ENCODE data around the gene AIDA.

GRCh38 chr1:222730866-222731265 lies 18.6 kb upstream of the AIDA start:
- TF ChIP-seq, protein P1, sequence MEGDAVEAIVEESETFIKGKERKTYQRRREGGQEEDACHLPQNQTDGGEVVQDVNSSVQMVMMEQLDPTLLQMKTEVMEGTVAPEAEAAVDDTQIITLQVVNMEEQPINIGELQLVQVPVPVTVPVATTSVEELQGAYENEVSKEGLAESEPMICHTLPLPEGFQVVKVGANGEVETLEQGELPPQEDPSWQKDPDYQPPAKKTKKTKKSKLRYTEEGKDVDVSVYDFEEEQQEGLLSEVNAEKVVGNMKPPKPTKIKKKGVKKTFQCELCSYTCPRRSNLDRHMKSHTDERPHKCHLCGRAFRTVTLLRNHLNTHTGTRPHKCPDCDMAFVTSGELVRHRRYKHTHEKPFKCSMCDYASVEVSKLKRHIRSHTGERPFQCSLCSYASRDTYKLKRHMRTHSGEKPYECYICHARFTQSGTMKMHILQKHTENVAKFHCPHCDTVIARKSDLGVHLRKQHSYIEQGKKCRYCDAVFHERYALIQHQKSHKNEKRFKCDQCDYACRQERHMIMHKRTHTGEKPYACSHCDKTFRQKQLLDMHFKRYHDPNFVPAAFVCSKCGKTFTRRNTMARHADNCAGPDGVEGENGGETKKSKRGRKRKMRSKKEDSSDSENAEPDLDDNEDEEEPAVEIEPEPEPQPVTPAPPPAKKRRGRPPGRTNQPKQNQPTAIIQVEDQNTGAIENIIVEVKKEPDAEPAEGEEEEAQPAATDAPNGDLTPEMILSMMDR (IDR thresholded peaks at IDR 0.05) = no peak
- no peak for TF ChIP-seq POLR2A (IDR thresholded peaks at IDR 0.05)
